Measurements from ENCODE around the gene STARD3.

DNA sequence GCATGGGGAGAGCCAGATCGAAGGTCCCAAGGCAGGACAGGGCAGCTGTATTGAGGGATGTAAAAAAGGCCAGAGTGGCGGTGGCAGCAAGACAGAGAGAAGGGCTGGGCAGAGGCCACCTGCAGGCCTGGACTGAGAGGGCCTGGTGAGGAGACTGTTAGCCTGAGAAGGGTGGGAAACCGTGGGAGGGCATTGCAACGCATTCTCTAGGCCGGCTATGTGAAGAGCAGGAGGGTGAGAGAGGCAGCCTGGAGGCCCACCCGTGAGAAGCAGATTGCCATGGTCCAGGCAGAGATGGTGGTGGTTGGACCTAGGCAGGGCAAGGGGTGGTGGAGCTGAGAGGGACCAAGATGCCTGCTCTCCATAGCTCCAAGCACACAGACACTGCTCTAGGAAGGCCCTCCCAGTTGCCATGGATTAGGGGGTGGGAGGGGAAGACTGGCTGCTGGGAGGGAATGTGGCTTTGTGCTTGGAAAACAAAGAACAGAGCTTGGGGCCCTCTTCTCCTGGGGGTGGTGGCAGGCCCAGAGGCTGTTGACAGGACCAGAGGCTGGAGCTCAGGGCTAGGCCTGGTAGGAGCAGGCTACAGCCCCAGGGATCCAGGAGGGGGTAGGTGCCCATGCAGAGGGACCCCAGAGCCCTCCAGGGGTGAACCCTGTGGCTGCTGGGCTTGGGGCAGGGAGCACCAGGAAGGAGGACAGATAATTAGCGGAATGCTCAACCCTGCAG lies 15.8 kb downstream of the STARD3 start:
- TF ChIP-seq GATA2 (IDR thresholded peaks at IDR 0.05; ENCODE audit: low read depth, low read length) (no peak), GATA3 (IDR thresholded peaks at IDR 0.05; ENCODE audit: low read depth, low read length) (no peak)

Measured in SH-SY5Y (cell line).